Epithelial cell of esophagus (primary cell): ENCODE data around the gene TAF1B.

Experiments used
- DNase-seq: peaks from one replicate; pipeline ENCODE4 v3.0.0; 2010; ENCODE audit warnings: low read depth
- H3K4me3 ChIP-seq: 2 replicates; pipeline ENCODE4 v1.5.1; 2011; ENCODE audit warnings: mild to moderate bottlenecking, low read length, control low read depth
- TF ChIP-seq, protein P1 (sequence below): IDR thresholded peaks from 2 replicates; pipeline ENCODE4 v1.5.1; 2011; ENCODE audit warnings: low read depth, mild to moderate bottlenecking, low read length, control low read depth, inconsistent platforms; ENCODE audit not compliant: insufficient read depth; ENCODE audit errors: missing control alignments

The TAF1B gene

DNA sequence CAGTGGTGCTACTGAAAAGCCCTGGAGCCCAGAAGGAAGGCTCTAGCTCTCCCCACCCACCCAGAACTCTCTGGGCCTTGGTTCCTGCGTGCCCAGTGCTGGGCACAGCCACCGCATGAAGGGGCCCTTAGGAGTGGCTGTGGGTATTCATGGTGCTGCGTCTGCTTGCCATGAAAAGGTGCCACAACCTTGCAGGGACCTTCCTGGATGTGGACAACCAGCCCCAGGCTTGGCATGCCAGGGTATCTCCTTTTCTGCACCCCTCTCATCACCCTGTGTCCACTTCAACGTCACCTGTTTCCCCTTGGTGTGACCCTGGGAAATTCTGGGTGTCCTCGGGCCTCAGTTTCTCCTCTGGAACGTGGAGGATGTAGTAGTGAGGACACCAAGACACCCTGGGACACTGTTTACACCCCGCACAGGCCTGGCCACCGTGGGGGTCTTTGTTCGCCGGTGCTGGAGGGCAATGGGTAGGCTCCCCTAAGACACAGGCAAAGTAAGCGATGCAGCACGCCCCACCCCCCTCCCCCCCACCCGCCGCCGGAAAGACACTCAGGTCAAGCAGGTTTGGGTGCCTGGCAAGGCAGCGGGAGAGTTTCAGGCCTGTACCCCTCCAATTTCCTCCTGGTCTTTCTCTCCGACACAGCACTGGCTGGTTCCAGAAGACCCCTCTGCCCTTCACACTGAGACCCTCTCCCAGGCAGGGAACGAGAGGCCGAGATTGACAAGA lies 34.8 kb upstream of the TAF1B start:
- no peak for DNase-seq
- H3K4me3 ChIP-seq, result no peak overlapping the region

DNA sequence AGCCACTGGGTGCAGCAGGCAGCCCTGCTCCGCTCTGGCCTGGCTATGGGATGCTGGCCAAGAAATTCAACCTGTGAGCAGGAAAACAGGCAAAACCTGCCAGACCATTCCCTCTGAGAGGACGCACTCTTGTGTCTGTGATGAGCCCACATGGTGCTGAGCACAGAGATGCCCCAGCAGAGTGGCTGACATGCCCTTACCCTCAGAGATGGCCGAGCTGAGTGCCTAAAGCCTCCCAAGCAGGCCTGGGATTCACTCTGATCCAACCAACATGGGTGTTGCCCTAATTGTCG lies 34.3 kb upstream of the TAF1B start:
- DNase-seq, result peak; percentile 93
- no peak overlapping the region for H3K4me3 ChIP-seq
- TF ChIP-seq, protein P1, sequence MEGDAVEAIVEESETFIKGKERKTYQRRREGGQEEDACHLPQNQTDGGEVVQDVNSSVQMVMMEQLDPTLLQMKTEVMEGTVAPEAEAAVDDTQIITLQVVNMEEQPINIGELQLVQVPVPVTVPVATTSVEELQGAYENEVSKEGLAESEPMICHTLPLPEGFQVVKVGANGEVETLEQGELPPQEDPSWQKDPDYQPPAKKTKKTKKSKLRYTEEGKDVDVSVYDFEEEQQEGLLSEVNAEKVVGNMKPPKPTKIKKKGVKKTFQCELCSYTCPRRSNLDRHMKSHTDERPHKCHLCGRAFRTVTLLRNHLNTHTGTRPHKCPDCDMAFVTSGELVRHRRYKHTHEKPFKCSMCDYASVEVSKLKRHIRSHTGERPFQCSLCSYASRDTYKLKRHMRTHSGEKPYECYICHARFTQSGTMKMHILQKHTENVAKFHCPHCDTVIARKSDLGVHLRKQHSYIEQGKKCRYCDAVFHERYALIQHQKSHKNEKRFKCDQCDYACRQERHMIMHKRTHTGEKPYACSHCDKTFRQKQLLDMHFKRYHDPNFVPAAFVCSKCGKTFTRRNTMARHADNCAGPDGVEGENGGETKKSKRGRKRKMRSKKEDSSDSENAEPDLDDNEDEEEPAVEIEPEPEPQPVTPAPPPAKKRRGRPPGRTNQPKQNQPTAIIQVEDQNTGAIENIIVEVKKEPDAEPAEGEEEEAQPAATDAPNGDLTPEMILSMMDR, result no peak

More for the DNA sequence above, 34.8 kb upstream of the TAF1B start:
- TF ChIP-seq, protein P1, result no peak

DNA sequence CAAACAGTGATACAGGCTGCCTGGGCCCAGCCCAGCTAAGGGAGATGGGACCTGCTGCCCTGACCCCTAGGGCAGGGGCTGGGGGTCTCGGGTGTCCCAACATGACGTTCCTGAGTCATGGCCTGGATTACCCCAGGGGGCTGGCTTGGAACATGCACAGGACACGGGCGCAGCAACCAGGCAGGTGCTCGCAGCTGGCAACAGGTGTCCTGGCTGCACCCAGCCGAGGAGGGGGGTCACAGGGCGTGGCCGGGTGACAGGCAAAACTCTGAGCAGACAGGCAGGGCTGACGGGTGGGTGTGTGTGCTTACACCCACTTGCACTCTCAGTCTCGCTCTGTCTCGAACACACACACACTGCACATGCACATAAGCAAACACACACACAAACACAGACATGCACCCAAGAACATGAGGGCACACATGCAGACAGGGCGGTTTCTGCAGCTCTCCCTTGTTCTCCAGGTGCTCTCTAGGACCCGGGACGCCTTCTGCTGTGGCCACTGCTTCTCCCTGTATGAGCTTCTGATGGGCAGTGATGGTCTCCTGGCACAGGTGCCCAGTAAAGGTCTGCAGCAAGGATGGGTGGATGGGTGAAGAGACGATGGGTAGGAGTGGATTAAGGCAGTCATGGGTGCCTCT lies 33.7 kb upstream of the TAF1B start:
- no peak overlapping the region for H3K4me3 ChIP-seq
- DNase-seq, result peak; percentile 33
- TF ChIP-seq, protein P1, result no peak

DNA sequence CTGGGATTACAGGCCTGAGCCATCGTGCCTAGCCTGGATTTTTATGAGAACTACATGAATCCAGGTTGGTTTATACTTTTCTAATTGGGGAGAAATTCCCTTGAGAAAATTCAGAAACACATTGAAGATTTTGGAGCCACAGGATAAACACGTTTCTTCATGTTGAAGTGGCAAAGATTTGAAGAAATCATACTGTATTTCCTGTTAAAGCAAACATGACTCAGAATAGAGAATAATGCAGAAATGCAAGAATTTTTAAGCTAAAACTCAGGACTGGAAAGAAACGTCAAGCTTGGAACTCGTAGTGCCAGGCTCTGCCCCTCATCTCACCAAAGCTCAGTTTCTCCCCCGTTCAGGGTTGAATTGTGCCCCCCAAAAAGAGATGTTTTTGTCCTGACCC lies 32.1 kb upstream of the TAF1B start:
- DNase-seq, result peak; percentile 37
- TF ChIP-seq, protein P1, result no peak

DNA sequence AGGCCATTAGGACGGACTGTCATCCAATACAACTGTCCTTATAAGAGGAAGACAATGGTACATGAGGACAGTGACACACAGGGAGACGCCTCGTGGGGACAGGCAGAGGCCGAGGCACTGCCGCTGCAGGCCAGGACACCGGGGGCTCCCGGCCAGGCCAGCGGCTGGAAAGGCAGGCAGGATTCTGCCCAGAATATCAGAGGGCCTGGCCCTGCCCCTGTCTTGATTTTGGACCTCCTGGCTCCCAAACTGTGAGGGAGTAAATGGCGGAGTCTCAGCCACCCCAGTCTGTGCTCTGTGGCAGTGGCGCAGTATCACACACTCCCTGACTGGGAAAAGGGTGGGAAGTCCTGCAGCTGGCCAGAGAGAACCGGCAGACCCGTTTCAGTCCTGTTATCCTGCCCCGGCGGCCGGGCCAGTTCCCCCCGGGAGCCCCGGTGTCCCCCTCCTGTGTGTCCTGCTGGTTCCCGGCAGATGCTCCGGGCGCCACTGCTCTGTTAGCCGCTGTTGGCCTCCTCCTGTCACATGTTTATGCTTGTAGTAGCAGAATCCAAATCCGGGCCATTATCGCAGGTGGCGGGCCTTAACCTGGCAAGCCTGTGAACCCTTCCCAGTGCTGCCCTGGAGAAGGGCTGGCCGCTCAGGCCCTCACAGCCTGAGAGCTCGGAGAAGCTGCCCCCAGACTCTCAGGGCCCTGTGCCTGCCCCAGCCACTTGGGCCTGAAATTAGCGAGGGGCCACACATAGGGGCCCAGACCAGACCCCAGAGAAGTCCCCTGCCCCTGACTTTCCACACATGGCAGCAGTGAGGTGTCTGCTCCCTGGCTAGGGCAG lies 31.4 kb upstream of the TAF1B start:
- TF ChIP-seq, protein P1, result no peak
- DNase-seq, result no peak
- H3K4me3 ChIP-seq, result no peak overlapping the region

More for the DNA sequence above, 32.1 kb upstream of the TAF1B start:
- H3K4me3 ChIP-seq, result no peak overlapping the region

DNA sequence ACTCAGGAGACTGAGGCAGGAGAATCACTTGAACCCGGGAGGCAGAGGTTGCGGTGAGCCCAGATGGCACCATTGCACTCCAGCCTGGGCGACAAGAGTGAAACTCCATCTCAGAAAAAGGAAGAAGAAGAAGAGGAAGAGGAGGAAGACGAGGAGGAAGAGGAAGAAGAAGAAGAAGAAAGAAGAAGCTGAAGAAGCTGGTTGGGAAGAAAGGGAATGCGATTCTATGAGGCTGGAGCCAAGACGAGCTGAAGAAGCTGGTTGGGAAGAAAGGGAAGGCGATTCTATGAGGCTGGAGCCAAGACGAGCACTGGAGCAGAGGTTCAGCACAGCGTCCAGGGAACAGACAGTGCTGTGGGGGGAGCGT lies 30.3 kb upstream of the TAF1B start:
- TF ChIP-seq, protein P1, result no peak
- H3K4me3 ChIP-seq, result no peak overlapping the region
- no peak for DNase-seq
